ENCODE data around the gene MBLAC1.

MBLAC1 gene, protein sequence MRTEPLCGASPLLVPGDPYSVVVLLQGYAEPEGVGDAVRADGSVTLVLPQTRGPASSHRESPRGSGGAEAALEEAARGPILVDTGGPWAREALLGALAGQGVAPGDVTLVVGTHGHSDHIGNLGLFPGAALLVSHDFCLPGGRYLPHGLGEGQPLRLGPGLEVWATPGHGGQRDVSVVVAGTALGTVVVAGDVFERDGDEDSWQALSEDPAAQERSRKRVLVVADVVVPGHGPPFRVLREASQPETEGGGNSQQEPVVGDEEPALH

DNA sequence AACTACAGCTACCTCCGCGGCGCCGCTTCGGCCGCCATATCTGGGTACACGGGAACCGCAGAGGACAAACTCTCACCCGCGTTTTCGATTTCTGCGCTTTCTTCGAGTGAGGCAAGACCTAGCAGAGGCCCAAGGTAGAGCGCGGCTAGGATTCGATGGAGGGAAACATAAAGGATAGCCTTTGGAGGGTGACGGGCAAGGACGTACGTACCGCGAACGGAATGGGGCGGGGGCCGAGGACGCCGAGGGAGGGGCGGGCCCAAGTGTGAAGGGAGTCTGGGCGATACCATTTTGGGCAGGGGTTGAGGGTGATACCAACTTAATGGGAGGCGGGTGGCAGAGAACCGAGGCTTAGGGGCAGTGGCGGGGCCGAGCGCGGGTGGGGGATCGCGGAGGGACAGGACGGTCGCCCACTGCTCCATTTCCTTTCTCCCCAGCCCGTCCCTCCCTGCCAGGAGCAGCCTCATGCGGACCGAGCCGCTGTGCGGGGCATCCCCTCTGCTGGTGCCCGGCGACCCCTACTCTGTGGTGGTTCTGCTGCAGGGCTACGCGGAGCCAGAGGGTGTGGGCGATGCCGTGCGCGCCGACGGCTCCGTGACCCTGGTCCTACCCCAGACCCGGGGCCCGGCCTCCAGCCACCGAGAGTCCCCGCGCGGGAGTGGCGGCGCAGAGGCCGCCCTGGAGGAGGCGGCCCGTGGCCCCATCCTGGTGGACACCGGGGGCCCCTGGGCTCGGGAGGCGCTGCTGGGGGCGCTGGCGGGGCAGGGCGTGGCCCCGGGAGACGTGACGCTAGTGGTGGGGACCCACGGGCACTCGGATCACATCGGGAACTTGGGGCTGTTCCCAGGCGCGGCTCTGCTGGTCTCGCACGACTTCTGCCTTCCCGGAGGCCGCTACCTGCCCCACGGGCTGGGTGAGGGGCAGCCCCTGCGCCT is at the start of gene MBLAC1:
MBLAC1 (plus strand) TSS at position 37 of the 935 bp plus-strand sequence; CDS start at position 466, 429 bp downstream.
- in situ Hi-C loops (cut with HindIII; ENCODE audit: low sequenced_read_pairs) = no loop called here
- peak; percentile 84 for DNase-seq (ENCODE audit: low read depth)
- H3K4me3 ChIP-seq (ENCODE audit: low read depth, low read length) = peak within 1 kb of the TSS; percentile 86
- TF ChIP-seq, protein P1, sequence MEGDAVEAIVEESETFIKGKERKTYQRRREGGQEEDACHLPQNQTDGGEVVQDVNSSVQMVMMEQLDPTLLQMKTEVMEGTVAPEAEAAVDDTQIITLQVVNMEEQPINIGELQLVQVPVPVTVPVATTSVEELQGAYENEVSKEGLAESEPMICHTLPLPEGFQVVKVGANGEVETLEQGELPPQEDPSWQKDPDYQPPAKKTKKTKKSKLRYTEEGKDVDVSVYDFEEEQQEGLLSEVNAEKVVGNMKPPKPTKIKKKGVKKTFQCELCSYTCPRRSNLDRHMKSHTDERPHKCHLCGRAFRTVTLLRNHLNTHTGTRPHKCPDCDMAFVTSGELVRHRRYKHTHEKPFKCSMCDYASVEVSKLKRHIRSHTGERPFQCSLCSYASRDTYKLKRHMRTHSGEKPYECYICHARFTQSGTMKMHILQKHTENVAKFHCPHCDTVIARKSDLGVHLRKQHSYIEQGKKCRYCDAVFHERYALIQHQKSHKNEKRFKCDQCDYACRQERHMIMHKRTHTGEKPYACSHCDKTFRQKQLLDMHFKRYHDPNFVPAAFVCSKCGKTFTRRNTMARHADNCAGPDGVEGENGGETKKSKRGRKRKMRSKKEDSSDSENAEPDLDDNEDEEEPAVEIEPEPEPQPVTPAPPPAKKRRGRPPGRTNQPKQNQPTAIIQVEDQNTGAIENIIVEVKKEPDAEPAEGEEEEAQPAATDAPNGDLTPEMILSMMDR (IDR thresholded peaks at IDR 0.05; ENCODE audit: low read depth, low read length, missing control alignments) = no peak

DNA sequence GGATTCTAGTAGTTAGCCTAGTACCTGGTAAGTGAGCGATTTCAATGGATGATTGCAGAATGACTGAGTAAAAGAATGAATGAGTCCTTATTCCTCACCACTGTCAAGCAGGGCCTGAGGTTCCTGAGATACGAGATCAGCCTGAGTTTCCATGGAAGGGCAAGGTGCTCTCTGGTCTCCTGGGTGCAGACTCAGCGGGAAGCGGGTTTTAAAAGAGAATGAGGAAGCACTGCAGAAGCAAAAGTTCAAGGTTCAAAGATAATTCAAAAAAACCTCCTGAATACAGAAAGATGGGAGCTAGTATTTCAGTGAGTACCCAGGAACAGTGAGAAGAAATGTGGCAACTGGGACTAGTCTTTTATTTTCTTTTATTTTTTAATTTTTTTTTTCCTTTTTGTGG is 49.6 kb upstream of the MBLAC1 start:
- in situ Hi-C loops (cut with HindIII; ENCODE audit: low sequenced_read_pairs) = no loop called here

DNA sequence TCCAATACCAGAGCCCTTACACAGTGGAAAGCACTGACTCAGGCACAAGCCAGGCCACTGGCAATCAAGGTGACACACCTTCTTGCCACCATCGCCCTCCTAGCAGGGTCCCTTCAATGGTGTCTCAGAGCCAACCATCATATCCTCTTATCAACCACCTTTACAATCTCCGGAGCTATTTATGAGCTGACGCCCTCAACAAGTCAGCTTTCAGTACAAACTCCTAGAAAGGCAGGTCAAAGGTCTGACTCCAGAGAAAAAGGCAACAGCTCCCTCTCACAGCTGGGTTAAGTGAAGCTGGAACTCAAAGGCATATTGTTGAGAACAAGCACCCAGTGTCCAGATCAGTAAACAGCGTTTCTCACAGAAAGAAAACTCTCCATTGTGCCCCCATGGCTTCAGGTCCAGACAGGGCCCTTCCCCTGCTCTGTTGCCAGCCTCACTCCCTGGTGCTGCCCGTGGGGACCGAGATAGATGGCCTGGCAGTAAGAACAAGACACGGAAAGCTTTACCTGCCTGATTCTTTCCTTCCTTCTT is 47.7 kb upstream of the MBLAC1 start:
- DNase-seq (ENCODE audit: low read depth) = no peak
- in situ Hi-C loops (cut with HindIII; ENCODE audit: low sequenced_read_pairs) = no loop called here
- TF ChIP-seq, protein P1 (IDR thresholded peaks at IDR 0.05; ENCODE audit: low read depth, low read length, missing control alignments) = no peak
- H3K4me3 ChIP-seq (ENCODE audit: low read depth, low read length) = no peak overlapping the region

More for the DNA sequence above, 49.6 kb upstream of the MBLAC1 start:
- TF ChIP-seq, protein P1 (IDR thresholded peaks at IDR 0.05; ENCODE audit: low read depth, low read length, missing control alignments) = no peak
- H3K4me3 ChIP-seq (ENCODE audit: low read depth, low read length) = no peak overlapping the region
- DNase-seq (ENCODE audit: low read depth) = no peak

DNA sequence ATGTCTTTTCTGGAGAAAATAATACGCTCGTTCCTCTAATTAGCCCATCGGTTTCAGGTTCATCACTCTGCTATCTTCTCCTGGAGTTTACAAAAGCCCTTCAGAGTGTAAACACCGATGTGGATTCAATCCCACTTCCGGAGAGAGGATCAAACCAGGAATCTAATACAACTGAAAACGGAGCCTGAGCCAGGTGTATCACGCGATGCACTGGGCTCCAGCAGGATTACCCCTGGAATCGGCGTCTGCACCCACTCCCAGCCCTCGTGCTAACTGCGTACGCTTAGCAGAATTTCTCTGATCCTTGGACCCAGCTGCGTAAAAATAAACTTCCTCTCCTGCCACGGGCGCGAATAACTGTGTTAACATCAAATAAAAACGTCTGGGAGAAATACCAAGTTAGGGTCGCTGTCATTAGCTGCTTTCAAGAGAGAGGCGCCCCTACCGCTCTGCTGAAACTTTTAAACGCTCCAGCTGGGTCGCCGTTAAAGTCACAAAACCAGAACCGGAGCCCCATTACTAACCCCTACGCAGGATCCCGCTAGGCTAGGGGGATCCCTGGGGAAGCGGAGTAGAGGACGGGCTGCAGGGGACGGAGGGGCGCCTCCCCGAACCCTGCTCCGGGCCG is 45.7 kb upstream of the MBLAC1 start:
- DNase-seq (ENCODE audit: low read depth) = no peak
- in situ Hi-C loops (cut with HindIII; ENCODE audit: low sequenced_read_pairs) = no loop called here
- H3K4me3 ChIP-seq (ENCODE audit: low read depth, low read length) = peak overlapping the region; percentile 78
- TF ChIP-seq, protein P1 (IDR thresholded peaks at IDR 0.05; ENCODE audit: low read depth, low read length, missing control alignments) = no peak

DNA sequence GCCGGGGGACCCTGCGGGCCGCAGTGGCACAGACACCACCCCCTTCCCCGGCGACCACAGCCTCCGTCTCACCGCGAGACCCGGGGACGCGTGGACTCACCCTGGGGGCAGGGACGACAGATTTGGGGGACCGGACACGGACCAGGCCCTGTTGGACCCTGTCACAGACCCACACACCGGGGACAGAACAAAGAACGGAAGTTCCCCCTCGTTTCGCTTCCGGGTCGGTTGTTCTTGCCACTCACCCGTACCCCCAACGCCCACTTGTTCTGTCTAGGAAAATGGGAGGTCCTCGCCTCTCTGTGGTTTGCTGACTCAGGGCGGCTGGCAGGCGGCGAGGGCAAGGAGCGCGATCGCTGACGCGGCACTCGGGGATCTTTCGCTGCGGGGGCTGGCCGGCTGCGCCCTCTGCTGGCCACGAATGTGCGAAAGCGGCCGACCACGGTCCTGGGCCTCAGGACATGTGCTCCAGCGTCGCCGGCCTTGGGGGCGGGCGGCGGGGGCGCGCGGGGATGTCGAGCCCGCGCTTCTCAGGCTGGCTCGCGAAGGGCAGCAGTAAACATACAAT is 45.1 kb upstream of the MBLAC1 start, which contains the start of gene ZNF3:
ZNF3 (minus strand) TSS at position 189 of the 568 bp plus-strand sequence. CDS start 4,366 bp downstream, outside the sequence.
- H3K4me3 ChIP-seq (ENCODE audit: low read depth, low read length) = peak within 1 kb of the TSS; percentile 78
- TF ChIP-seq, protein P1 (IDR thresholded peaks at IDR 0.05; ENCODE audit: low read depth, low read length, missing control alignments) = peak; percentile 80
- peak; percentile 99 for DNase-seq (ENCODE audit: low read depth)
- in situ Hi-C loops (cut with HindIII; ENCODE audit: low sequenced_read_pairs) = no loop called here

Data from astrocyte of the cerebellum (primary cell).